GM18907 (cell line): ENCODE measurements around the gene ECT2L.
"Not testable (repeated sequence)": the region's sequence is repeated elsewhere in the genome, so short reads cannot be mapped to it uniquely, and the experiment has no call there.

Source experiments
- ATAC-seq: cut with Tn5 transposase; IDR thresholded peaks from one replicate; pipeline ENCODE4 v1.9.1; 2021; ENCODE audit warnings: mild to moderate bottlenecking, moderate library complexity; ENCODE audit not compliant: unreplicated experiment

ECT2L gene

GRCh38 chr6:138923561-138923960, 127.7 kb downstream of the ECT2L start:
- ATAC-seq: peak; percentile 81

GRCh38 chr6:138925806-138926205, 129.9 kb downstream of the ECT2L start:
- ATAC-seq: no peak

GRCh38 chr6:138926579-138926978, 130.7 kb downstream of the ECT2L start:
- no peak for ATAC-seq

- no peak for ATAC-seq
Observed at GRCh38 chr6:138931660-138932059, 135.8 kb downstream of the ECT2L start.

- not testable (repeated sequence) for ATAC-seq
Observed at GRCh38 chr6:138936873-138937272, 141.0 kb downstream of the ECT2L start.

- no peak for ATAC-seq
Observed at GRCh38 chr6:138943089-138943625, 147.3 kb downstream of the ECT2L start.

GRCh38 chr6:138944412-138944811, 148.5 kb downstream of the ECT2L start:
- ATAC-seq: peak; percentile 80

- no peak for ATAC-seq
Observed at GRCh38 chr6:138945354-138945753, 149.5 kb downstream of the ECT2L start.

- ATAC-seq: no peak
Observed at GRCh38 chr6:138948004-138948403, 152.1 kb downstream of the ECT2L start.

- ATAC-seq: no peak
Observed at GRCh38 chr6:138948546-138949179, 152.8 kb downstream of the ECT2L start.

GRCh38 chr6:138953451-138953850, 157.6 kb downstream of the ECT2L start:
- no peak for ATAC-seq
